GM12878 (cell line): ENCODE data around the gene ALG10B. TPM values are rescaled to one million over a fixed set of nuclear protein-coding genes. Genes with fewer than 3 reads are reported as not detected.

Source experiments
- CEBPB ChIP-seq, 2 experiments: fragments of 150-350 bp in 1 of 2; IDR thresholded peaks; 2 replicates each; pipeline ENCODE4 v1.6.1; 2012 to 2014; ENCODE audit warnings: low read depth in 2 of 2, low read length in 2 of 2, borderline replicate concordance in 1 of 2, inconsistent platforms in 1 of 2
- ESRRA ChIP-seq: IDR thresholded peaks from 2 replicates; pipeline ENCODE4 v1.6.1; 2012; ENCODE audit warnings: mild to moderate bottlenecking, low read length, improper control_type of control experiment
- EZH2 ChIP-seq: IDR thresholded peaks from 2 replicates; pipeline ENCODE4 v1.6.1; 2012; ENCODE audit warnings: low read depth, mild to moderate bottlenecking, control low read depth, inconsistent platforms, low read length, borderline replicate concordance; ENCODE audit not compliant: control insufficient read depth
- NR2C2 ChIP-seq: IDR thresholded peaks from 2 replicates; pipeline ENCODE4 v1.6.1; 2011; ENCODE audit warnings: borderline replicate concordance, low read depth; ENCODE audit not compliant: control insufficient read depth, insufficient read length
- NR2F1 ChIP-seq: fragments of 450-650 bp; conservative IDR thresholded peaks from 2 replicates; pipeline ENCODE4 v1.6.1; 2017; ENCODE audit warnings: mild to moderate bottlenecking
- RFX5 ChIP-seq: IDR thresholded peaks from 2 replicates; pipeline ENCODE4 v1.6.1; 2011; ENCODE audit warnings: low read depth, low read length, improper control_type of control experiment
- SMAD5 ChIP-seq: IDR thresholded peaks from 2 replicates; pipeline ENCODE4 v1.6.1; 2016; ENCODE audit warnings: antibody characterized with exemption, low read depth
- TCF3 ChIP-seq: IDR thresholded peaks from 2 replicates; pipeline ENCODE4 v1.6.1; 2012; ENCODE audit warnings: low read depth, mild to moderate bottlenecking, low read length, borderline replicate concordance; ENCODE audit not compliant: insufficient read depth
- ZNF207 ChIP-seq: fragments of 450-650 bp; IDR thresholded peaks from 2 replicates; pipeline ENCODE4 v1.6.1; 2014; ENCODE audit warnings: antibody characterized with exemption, mild to moderate bottlenecking, borderline replicate concordance
- polyA plus RNA-seq, 11 experiments: library from polyadenylated mRNA; depleted of rRNA in 4 of 11; unstranded in 6 of 11; stranded (reverse) in 5 of 11; fragments of >200 nt; fragmentation: Nextera tagmentation in 4 of 11; fragmentation: Illumina TruSeq in 1 of 11; extraction: Ambion mirVana in 4 of 11; extraction: Trizol in 1 of 11; gene quantifications; 1 replicate in 1 of 11; 2 replicates in 10 of 11; pipeline versions ENCODE4 v1.2.1 to v1.2.3, GENCODE V29; 2011 to 2016; ENCODE audit warnings: inconsistent platforms in 2 of 11, missing spikeins in 2 of 11, low read depth in 1 of 11
- total RNA-seq, 4 experiments: library from RNA; depleted of rRNA in 3 of 4; stranded (reverse); fragments of >200 nt in 3 of 4; fragmentation: Illumina TruSeq in 1 of 4; extraction: Trizol in 1 of 4; gene quantifications; 2 replicates each; pipeline versions ENCODE4 v1.2.1 to v1.2.3, GENCODE V29; 2013 to 2021
- TF ChIP-seq, protein P1 (sequence below): fragments of 150-350 bp; IDR thresholded peaks from 2 replicates; pipeline ENCODE4 v1.6.1; 2016; ENCODE audit warnings: low read depth, low read length

The ALG10B gene
- total and polyA plus RNA-seq, 10 of the 15 experiments (the other 5 are each of a cell fraction or from before 2014, with no cell fraction given) = 2.0 to 23.7 (median 8.8) TPM

- TF ChIP-seq ESRRA (no peak), ZNF207 (no peak), EZH2 (no peak), NR2C2 (no peak), NR2F1 (no peak), SMAD5 (no peak), RFX5 (no peak), TCF3 (no peak), CEBPB (IDR thresholded peaks at IDR 0.05; ENCODE audit: borderline replicate concordance in 1 of 2, low read depth in 2 of 2, low read length in 2 of 2) (no peak)
- TF ChIP-seq, protein P1, sequence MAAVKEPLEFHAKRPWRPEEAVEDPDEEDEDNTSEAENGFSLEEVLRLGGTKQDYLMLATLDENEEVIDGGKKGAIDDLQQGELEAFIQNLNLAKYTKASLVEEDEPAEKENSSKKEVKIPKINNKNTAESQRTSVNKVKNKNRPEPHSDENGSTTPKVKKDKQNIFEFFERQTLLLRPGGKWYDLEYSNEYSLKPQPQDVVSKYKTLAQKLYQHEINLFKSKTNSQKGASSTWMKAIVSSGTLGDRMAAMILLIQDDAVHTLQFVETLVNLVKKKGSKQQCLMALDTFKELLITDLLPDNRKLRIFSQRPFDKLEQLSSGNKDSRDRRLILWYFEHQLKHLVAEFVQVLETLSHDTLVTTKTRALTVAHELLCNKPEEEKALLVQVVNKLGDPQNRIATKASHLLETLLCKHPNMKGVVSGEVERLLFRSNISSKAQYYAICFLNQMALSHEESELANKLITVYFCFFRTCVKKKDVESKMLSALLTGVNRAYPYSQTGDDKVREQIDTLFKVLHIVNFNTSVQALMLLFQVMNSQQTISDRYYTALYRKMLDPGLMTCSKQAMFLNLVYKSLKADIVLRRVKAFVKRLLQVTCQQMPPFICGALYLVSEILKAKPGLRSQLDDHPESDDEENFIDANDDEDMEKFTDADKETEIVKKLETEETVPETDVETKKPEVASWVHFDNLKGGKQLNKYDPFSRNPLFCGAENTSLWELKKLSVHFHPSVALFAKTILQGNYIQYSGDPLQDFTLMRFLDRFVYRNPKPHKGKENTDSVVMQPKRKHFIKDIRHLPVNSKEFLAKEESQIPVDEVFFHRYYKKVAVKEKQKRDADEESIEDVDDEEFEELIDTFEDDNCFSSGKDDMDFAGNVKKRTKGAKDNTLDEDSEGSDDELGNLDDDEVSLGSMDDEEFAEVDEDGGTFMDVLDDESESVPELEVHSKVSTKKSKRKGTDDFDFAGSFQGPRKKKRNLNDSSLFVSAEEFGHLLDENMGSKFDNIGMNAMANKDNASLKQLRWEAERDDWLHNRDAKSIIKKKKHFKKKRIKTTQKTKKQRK = no peak
These were observed 10.8 kb downstream of the ALG10B start (continued) for GRCh38 chr12:38327356-38327755.
